HG03469 (cell line): ENCODE measurements around the gene PRR7.
"Not testable (repeated sequence)": the region's sequence is repeated elsewhere in the genome, so short reads cannot be mapped to it uniquely, and the experiment has no call there.

ENCODE experiments used
- ATAC-seq: cut with Tn5 transposase; IDR thresholded peaks from one replicate; pipeline ENCODE4 v1.9.1; 2021; ENCODE audit warnings: mild to moderate bottlenecking, moderate library complexity, moderate number of reproducible peaks; ENCODE audit not compliant: unreplicated experiment

PRR7 gene, protein sequence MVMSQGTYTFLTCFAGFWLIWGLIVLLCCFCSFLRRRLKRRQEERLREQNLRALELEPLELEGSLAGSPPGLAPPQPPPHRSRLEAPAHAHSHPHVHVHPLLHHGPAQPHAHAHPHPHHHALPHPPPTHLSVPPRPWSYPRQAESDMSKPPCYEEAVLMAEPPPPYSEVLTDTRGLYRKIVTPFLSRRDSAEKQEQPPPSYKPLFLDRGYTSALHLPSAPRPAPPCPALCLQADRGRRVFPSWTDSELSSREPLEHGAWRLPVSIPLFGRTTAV

DNA sequence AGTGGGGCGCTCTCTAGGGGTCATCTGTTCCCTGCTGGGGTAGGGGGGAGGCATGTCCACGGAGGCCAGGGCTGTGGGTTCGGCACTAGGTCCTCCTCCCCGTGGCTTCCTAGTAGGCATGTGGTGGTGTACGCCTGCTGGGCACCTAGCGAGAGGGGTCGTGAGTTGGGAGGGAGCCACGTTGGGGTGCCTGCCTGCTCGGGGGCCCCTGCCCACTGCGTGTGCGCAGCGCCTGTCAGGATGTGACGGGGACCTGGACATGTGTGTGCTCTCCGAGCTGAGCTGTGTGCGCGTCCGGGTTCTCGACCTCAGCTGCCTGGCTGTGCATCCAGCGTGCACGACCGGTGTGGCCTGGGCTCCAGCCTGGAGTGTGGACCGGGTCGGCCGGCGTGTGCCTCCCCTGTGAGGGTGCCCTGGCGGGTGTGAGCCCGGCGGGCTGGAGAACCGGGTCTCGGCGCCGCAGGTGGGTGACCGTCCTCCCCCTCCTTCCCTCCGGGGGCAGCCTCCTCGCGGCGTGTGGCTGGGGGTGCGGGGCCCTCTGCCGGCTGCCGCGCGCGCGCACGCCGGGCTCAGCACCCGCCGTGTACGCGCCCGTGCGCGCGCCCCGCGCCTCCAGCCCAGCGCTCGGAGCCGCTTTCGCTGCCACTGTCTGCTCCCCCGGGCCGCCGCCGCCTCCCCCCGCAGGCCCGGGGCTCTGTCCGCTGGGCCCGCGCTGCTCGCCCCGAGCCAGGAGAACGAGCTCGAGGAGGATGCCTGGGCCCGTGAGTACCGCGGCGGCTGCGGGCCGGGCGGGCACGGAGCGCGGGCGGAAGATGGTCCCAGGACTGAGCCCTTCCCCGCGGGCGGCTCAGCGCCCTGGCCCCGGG is at the start of gene PRR7:
TSS of gene PRR7 (plus strand) at position 615 of the 866 bp plus-strand sequence. CDS start 8,254 bp downstream, outside the sequence.
- ATAC-seq, result peak; percentile 31

DNA sequence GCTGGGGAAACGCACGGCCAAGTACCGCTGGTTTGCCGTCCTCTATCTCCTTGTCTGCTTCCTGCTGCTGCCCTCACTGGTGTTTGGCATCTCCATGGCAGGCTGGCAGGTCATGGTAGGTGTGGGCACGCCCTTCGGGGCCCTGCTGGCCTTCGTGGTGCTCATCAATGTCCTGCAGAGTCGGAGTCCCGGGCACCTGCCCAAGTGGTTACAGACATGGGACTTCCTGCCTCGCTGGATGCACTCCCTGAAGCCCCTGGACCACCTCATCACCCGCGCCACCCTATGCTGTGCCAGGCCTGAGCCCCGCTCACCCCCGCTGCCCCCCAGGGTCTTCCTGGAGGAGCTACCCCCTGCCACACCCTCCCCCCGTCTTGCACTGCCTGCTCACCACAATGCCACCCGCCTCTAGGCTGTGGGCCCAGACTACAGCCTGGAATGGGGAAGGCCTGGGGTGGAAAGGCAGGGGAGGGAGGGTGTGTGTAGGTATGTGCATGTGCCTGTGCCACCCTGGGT is 48.7 kb upstream of the PRR7 start:
- ATAC-seq, result no peak

DNA sequence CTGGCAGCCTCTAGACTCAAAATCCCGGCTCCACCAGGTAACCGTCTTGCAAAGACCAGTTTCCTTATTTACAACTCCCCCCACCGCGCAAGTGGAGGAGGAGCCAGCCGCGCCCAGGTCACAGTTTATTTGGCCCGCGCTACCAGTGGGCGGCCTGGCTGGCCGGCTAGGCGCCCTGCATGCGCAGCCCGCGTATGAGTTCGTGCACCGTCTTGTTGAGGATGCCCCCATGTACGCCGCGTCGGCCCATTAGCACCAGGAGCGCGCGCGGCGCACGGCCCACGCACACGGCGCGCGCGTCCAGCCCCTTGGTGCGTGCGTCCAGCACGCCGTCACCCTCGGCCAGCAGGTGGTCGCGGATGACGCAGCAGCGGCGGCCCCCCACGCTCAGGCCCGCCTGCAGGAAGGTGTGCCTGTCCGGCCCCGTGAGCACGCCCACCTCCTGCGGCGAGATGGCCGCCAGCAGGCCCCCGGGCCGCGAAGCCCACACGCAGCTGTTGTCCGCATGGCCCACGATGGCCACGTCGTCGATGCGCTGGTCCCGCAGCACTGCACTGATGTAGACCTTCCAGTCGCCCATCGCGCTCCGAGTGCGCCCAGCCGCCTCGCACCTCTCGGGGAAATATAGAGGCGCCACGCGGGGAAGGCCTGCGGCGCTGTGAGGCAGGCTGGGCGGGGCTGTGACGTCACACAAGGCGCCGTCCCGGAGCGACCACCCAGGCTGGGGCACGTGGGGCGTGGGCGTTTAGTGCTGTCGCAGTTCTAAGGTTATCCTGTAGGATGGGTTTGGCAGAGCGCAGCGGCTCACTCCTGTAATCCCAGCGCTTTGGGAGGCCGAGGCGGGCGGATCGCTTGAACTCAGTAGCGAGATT is 46.4 kb upstream of the PRR7 start, which contains the start of gene PFN3:
TSS of gene PFN3 (minus strand) at position 665 of the 872 bp plus-strand sequence. CDS start at position 580, 85 bp downstream.
- no peak for ATAC-seq

DNA sequence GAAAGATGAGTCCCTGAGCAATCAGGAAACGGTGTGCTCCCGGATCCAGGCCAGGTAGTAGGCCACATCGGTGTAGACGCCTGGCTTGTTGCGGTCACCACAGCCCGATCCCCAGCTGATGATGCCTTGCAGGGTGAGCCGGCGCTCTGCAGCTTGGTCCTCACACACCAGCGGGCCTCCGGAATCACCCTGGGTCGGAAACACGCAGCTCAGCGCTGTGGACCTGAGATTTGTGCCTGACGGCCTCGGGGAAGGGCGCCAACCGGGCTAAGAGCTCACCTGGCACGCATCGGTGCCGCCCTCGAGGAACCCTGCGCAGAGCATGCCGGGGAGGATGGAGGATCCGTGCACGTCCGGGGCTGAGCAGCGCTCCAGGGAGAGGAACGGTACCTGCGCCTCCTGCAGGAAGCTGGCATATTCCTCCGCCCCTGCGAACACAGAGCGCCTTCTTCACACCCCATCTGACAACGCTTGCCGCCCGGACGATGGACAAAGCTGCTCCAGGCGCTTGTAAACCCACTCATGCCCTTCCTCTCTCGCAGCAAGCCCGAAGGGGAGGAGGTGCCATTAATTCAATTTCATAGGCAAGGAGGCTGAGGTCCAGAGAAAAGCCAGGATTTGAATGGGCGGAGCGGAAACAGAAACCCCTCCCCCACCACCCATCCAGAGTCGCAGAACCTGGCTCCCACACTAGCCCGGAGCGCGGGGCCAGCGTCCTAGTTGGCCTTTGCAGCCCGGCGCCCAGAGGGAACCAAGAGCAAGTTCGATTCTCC is 44.2 kb upstream of the PRR7 start:
- ATAC-seq, result no peak

DNA sequence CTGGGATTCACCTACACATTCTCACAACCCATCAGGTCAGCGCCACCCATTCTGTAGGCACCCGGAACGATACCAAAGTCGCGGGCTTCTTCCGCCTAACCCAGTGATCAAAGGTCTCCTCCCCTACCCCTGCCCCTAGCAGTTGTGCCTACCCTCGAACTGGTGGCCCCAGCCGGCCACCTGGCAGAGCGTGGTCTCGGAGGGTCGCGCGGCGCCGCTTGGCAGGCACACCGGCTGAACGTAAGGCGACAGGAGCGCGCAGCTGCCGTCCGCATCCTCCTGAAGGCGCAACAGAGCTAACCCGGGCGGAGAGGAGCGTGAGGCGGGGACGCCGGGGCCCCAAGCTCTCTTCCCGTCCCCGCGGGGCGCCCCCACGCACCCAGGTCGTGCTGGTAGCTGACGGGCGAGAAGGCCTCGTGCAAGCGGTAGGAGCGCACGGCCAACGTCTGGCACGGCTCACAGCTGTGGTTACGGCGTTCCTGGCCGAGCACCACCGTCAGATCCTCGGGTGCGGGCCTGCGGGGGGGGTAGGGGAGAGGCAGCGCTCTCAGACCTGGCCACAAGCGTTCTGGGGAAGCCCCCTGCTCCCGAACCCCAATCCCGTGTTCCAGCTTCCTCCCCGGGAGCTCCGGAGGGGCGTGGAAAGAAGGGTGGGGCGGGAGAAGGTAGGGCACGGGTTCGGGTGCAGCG is 43.4 kb upstream of the PRR7 start:
- peak; percentile 3 for ATAC-seq

DNA sequence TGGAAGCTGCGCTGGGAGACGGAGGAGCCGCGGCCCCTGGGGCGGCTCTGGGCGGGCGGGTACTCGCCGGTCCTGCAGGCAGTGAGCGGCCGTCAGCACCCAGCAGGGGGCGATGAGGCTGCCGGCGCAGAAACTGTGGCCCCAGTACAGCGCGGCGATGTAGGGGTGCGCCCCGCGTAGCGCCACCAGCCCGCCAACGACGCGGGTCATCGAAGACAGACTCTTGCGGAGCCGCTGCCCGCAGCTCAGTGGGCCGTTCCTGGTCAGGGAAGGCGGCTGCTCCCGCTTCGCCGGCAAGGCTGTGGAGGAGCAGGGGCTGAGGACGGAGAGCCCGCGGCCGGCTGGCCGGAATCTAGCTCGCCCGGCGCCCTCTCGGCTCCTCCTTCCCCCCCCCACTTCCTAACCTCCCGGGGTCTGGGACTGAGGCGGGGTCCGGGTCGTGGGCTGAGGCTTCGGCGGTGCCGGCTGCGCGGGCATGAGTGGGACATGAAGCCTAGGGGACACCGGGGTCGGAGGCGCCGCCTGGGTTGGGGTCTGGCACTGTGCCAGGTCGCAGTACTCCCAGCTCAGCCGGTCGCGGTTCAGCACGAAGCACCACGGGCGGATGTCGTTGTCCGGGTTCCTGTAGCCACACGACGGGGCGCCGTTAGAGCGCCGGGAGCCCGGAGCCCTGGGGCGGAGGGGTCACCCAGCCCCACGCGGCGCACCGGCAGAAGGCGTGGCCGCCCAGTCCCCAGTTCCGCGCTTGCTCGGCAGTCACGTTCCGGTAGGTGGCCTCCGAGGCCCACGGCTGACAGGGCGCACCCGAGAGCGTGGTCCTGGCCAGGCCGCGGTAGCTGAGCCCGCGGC is 42.6 kb upstream of the PRR7 start:
- peak; percentile 35 for ATAC-seq

DNA sequence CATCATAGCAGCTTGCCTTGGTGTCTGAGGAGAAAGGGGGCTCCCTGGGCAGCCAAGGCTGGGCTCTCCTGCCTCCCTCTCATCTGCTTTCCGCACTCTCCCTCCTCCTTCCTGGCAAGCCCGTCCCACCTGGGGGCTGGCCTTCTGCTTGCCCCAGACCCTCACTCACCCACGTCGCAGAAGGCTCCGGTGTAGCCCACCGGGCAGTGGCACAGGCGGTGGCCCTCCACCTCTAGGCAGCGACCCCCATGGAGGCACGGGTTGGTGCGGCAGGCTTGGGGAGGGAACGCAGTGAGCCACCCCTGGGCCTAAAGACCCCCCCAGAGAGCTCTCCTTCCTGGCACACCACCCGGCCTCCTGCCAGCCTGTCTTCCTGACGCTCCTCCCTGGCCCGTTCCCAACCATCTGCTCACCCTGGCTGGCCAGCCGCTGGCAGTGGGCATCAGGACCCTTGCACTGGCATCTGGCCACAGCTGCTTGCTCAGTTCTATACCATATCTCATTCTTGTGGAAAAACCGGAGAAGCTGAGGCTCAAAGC is 41.9 kb upstream of the PRR7 start:
- ATAC-seq, result no peak

DNA sequence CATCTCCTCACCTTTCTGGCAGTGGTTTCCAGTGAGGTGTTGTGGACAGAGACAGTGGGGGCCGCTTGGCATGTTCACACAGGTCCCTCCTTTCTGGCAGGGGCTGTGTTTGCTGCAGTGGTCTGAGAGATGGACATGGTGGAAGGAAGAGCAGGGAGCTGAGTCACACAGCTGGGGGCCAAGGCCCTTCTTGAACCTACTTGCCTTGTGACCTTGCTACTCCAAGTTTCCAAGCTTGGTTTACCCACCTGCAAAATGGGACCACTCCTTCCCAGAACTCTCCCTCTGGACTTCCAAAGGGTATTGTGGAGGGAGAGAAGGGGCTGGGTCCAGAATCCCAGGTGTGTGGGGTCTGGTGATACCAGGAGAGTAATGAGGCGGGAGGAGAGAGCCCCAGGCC is 41.3 kb upstream of the PRR7 start:
- ATAC-seq, result no peak

DNA sequence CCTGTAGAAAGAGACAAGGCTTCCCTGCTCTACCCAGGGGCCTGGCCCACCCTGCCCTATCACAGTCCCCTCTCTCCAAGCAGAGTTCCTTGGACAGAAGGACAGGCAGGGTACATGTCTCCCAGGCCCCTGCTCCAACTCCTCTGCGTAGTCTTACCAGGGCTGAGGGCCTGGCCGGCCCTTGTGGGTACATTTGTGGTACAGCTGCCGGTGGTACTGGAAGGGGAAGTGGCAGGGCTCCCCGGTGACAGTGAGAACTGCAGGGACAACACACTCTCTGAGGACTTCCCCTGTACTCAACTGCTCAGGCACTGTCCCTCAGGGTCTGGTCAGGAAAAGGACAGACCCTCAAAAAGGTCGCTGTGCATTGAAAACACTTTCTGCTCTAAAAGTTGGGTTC is 40.8 kb upstream of the PRR7 start:
- no peak for ATAC-seq

DNA sequence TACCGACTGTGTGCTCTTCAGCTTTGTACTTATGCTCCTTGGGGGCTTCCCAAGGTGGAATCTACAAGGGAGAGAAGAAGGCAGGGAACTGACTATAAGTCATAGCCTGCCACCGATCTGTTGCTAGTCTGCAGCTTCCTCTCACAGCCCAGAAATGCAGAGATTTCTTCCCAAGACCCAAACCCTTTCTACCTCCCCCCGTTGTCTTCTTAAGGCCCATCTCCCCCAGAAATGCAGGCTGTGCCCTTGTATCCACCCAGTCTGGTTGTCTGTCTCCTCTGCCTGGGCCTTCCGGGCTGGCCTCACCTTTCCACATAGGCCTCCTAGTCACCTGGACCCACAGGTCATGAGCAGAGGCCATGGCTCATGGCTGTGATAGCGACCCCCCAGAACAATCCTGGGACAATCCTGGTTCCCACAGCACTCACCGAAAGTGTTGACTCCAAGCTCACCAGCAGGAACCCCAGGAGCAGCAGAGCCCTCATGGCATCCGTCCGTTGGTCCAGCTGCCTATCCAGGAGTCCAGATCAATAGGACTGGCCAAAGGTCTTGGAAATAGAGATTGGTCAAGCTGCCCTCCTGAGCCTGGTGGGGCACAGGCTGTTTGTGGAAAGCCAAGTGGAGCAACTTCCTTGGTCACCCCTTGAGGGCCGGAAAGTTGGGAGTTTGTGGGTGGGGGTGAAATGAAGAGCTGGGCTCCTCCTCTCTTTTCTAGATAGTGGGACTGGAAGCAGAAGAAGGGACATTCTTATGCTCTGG is 37.4 kb upstream of the PRR7 start, which contains the start of gene F12:
TSS of gene F12 (minus strand) at position 522 of the 759 bp plus-strand sequence. CDS start at position 485, 37 bp downstream.
- no peak for ATAC-seq

DNA sequence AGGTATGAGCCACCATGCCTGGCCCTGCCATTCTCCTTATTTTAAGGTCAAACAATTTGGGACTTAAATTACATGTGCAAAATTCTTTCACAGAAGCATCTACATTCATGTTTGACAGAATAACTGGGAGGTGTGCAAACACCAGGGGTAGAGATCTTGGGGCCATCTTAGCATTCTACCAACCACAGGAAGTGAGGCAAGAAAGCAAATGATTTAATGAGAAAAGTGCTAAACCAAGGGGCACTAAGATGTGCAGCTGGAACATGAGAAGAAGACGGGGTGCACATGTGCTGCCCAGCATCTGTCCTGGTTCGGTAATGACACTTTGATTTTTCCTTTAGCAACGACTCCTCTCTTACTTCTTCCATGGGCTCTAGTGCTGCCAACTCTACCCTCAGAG is 36.0 kb upstream of the PRR7 start:
- ATAC-seq, result no peak

DNA sequence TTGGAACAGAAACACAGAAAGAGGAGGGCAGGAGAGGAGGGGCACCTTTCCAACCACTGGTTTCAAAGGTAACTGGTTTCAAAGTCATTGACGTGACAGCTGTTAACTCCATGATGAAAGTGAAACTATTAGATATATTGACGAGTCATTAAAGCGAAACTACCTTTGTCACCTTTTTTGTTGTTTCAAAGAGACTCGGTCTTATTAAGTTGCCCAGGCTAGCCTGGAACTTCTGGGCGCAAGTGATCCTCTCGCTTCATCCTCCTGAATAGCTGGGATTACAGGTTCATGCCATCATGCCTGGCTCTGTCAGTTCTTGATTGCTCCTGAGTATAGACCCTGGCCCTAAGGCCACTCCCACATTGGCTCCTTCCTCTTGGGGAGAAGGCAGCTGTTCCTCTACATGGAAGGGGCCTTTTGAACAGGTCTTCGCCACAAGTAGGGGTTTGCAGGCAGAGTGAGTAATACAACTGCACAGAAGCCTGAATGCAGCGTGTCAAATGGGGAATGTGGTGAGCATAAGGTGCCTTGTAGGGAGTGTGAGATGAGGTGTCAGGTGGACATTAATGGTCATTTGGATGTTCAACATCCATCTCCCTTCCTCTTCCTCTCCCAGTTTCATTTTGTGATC is 33.9 kb upstream of the PRR7 start:
- no peak for ATAC-seq

DNA sequence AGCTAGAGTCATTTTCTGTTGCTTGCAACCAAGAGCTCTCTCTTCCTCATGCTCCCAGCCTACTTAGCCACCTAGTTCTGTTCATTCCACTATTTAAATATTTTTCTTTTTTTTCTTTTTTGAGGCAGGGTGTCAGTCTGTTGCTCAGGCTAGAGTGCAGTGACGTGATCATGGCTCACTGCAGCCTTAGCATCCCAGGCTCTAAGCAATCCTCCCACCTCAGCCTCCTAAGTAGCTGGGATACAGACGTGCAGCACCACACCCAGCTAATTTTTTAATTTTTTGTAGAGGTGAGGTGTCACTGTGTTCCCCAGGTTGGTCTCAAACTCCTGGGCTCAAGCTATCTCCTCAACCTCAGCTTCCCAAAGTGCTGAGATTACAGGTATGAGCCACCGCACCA is 32.1 kb upstream of the PRR7 start:
- no peak for ATAC-seq

DNA sequence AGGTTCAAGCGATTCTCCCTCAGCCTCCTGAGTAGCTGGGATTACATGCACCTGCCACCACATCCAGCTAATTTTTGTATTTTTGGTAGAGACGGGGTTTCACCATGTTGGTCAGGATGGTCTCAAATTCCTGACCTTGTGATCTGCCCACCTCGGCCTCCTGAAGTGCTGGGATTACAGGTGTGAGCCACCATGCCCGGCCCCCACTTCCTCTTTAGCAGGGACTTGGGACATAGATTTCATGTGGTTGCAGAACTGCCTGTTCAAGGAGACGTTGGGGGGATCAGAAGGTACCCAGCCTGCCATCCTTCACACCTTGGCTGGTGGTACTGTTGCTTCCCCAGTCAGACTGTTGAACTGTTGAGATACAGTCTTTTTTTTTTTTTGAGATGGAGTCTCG is 29.5 kb upstream of the PRR7 start:
- ATAC-seq, result not testable (repeated sequence)

DNA sequence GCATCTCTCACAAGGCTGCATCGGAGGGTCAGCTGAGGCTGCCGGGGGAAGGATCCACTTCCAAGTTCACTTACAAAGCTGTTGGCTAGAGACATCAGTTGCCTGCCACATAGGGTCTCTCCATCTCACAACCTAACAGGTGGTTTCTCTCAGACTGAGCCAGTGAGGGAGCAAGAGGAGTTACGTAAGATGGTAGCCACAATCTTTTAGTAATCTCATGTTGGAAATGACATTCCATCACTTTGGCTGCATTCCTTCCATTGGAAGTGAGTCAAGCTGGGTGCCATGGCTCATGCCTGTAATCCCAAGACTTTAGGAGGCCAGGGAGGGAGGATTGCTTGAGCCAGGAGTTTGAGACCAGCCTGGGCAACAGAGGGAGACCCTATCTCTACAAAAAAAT is 27.6 kb upstream of the PRR7 start:
- no peak for ATAC-seq

DNA sequence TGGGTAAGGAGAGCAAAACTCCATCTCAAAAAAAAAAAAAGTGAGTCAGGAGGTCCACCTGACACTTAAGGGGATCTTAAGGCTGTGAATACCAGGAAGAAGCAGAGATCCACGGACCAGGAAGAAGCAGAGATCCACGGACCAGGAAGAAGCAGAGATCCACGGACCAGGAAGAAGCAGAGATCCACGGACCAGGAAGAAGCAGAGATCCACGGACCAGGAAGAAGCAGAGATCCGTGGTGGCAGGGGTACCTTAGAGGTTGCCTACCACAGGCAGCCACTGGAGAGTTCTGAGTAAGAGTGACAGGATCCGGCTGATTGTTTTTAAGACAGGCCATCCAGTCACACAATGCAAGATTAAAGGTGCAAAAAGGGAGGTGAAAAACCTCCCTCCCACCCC is 26.1 kb upstream of the PRR7 start:
- not testable (repeated sequence) for ATAC-seq
